BE2C (cell line): ENCODE measurements around the gene ZNF213.

Source experiments
- DNase-seq: peaks from one replicate; pipeline ENCODE4 v3.0.0-alpha.2; 2020
- H3K27me3 ChIP-seq: fragments of 250-450 bp; sonication (Bioruptor Pico); 2 replicates; pipeline ENCODE4 v1.5.1; 2020; ENCODE audit warnings: mild to moderate bottlenecking
- H3K36me3 ChIP-seq: fragments of 250-450 bp; sonication (Bioruptor Pico); 2 replicates; pipeline ENCODE4 v1.5.1; 2020; ENCODE audit warnings: mild to moderate bottlenecking
- H3K4me1 ChIP-seq: fragments of 250-450 bp; sonication (Bioruptor Pico); 2 replicates; pipeline ENCODE4 v1.5.1; 2020
- H3K4me3 ChIP-seq: 2 replicates; pipeline ENCODE4 v1.5.1; 2011; ENCODE audit warnings: low read depth, low read length
- H3K9me3 ChIP-seq: fragments of 250-450 bp; sonication (Bioruptor Pico); 2 replicates; pipeline ENCODE4 v1.5.1; 2020
- CTCF ChIP-seq: IDR thresholded peaks from 2 replicates; pipeline ENCODE4 v1.5.1; 2012; ENCODE audit warnings: mild to moderate bottlenecking, low read depth, low read length

ZNF213 gene

GRCh38 chr16:3143598-3144320 lies 8.9 kb downstream of the ZNF213 start:
- H3K4me1 ChIP-seq = peaks cover 9% of the 10 kb centered on the region
- peak; percentile 40 for DNase-seq
- no peak for TF ChIP-seq CTCF

GRCh38 chr16:3144321-3144983 lies 9.6 kb downstream of the ZNF213 start:
- TF ChIP-seq CTCF = no peak
- Histone ChIP-seq H3K27me3 (no peaks in the 10 kb centered on the region), H3K4me3 (no peak overlapping the region), H3K4me1 (peaks cover 9% of the 10 kb centered on the region), H3K36me3 (peaks cover 7% of the 10 kb centered on the region), H3K9me3 (no peaks in the 10 kb centered on the region)
- no peak for DNase-seq

More at GRCh38 chr16:3143598-3144320, 8.9 kb downstream of the ZNF213 start:
- H3K4me3 ChIP-seq = no peak overlapping the region
- peaks cover 7% of the 10 kb centered on the region for H3K36me3 ChIP-seq
- H3K9me3 ChIP-seq = no peaks in the 10 kb centered on the region
- no peaks in the 10 kb centered on the region for H3K27me3 ChIP-seq

- Histone ChIP-seq H3K4me1 (peaks cover 9% of the 10 kb centered on the region), H3K27me3 (no peaks in the 10 kb centered on the region), H3K4me3 (no peak overlapping the region), H3K36me3 (peaks cover 7% of the 10 kb centered on the region), H3K9me3 (no peaks in the 10 kb centered on the region)
- no peak for TF ChIP-seq CTCF
- DNase-seq = no peak
Measured at GRCh38 chr16:3145151-3145550, 10.3 kb downstream of the ZNF213 start.

GRCh38 chr16:3145660-3146059 lies 10.8 kb downstream of the ZNF213 start:
- DNase-seq = no peak
- TF ChIP-seq CTCF = no peak

GRCh38 chr16:3147046-3147756 lies 12.4 kb downstream of the ZNF213 start:
- TF ChIP-seq CTCF = no peak
- Histone ChIP-seq H3K27me3 (no peaks in the 10 kb centered on the region), H3K9me3 (no peaks in the 10 kb centered on the region), H3K4me1 (peaks cover 9% of the 10 kb centered on the region), H3K36me3 (peaks cover 4% of the 10 kb centered on the region), H3K4me3 (no peak overlapping the region)
- DNase-seq = no peak

More at GRCh38 chr16:3145660-3146059, 10.8 kb downstream of the ZNF213 start:
- Histone ChIP-seq H3K4me3 (no peak overlapping the region), H3K27me3 (no peaks in the 10 kb centered on the region), H3K36me3 (peaks cover 7% of the 10 kb centered on the region), H3K4me1 (peaks cover 9% of the 10 kb centered on the region), H3K9me3 (no peaks in the 10 kb centered on the region)
